Measurements from ENCODE around the gene ADPRHL1.

DNA sequence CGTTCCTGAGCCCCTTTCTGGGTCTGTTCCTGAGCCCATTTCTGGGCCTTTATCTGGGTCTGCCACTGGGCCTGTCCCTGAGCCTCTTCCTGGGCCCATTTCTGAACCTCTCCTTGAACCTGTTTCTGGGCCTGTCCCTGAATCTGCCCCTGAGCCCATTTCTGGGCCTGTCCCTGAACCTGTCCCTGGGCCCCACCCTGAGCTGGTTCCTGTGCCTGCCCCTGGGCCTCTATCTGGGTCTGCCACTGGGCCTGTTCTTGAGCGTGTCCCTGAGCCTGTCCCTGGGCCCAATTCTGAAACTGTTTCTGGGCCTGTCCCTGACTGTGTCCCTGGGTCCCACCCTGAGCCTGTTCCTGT is 48.9 kb downstream of the ADPRHL1 start:
- TF ChIP-seq, protein P1, sequence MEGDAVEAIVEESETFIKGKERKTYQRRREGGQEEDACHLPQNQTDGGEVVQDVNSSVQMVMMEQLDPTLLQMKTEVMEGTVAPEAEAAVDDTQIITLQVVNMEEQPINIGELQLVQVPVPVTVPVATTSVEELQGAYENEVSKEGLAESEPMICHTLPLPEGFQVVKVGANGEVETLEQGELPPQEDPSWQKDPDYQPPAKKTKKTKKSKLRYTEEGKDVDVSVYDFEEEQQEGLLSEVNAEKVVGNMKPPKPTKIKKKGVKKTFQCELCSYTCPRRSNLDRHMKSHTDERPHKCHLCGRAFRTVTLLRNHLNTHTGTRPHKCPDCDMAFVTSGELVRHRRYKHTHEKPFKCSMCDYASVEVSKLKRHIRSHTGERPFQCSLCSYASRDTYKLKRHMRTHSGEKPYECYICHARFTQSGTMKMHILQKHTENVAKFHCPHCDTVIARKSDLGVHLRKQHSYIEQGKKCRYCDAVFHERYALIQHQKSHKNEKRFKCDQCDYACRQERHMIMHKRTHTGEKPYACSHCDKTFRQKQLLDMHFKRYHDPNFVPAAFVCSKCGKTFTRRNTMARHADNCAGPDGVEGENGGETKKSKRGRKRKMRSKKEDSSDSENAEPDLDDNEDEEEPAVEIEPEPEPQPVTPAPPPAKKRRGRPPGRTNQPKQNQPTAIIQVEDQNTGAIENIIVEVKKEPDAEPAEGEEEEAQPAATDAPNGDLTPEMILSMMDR (IDR thresholded peaks at IDR 0.05), result no peak
- TF ChIP-seq EZH2 (IDR thresholded peaks at IDR 0.05; ENCODE audit: borderline replicate concordance, insufficient read depth, low read depth, low read length, poor library complexity, severe bottlenecking), result no peak
